Sigmoid colon (tissue), 7 donors: ENCODE results near the gene C1orf21. TPM values are rescaled to one million over a fixed set of nuclear protein-coding genes. Genes with fewer than 3 reads are reported as not detected.
A peak's percentile ranks its signal among the peaks of the same experiment; 100 is the strongest.

Source experiments
- DNase-seq: peaks from one replicate; pipeline ENCODE4 v3.0.0-alpha.2; 2019
- H3K27ac ChIP-seq, 4 donors: fragments of 200-600 bp; sonication (generic); one replicate each; pipeline ENCODE4 v1.5.1; 2016 to 2019; ENCODE audit warnings: mild to moderate bottlenecking in 1 of 4
- H3K27me3 ChIP-seq, 3 donors: fragments of 200-600 bp; sonication (generic); one replicate each; pipeline ENCODE4 v1.5.1; 2019; ENCODE audit warnings: mild to moderate bottlenecking in 1 of 3
- H3K36me3 ChIP-seq, 4 donors: fragments of 200-600 bp; sonication (generic); one replicate each; pipeline ENCODE4 v1.5.1; 2016 to 2019
- H3K4me1 ChIP-seq, 4 donors: fragments of 200-600 bp; sonication (generic); one replicate each; pipeline ENCODE4 v1.5.1; 2017 to 2019
- H3K4me3 ChIP-seq, 4 donors: fragments of 200-600 bp; sonication (generic); one replicate each; pipeline ENCODE4 v1.5.1; 2017 to 2019; ENCODE audit warnings: mild to moderate bottlenecking in 2 of 4, moderate library complexity in 1 of 4
- H3K9me3 ChIP-seq, 4 donors: fragments of 200-600 bp in 3 of 4; sonication (generic) in 3 of 4; one replicate each; pipeline versions ENCODE4 v1.5.1 to v1.6.1; 2013 to 2019
- EP300 ChIP-seq, 4 donors: sonication (generic); formaldehyde crosslinking; IDR thresholded peaks; one replicate each; pipeline ENCODE4 v1.6.1; 2017; ENCODE audit warnings: antibody characterized with exemption in 4 of 4
- POLR2A ChIP-seq, 2 donors: fragments of 450-650 bp; IDR thresholded peaks; one replicate each; pipeline ENCODE4 v1.6.1; 2016; ENCODE audit warnings: antibody characterized with exemption in 2 of 2, mild to moderate bottlenecking in 2 of 2, moderate library complexity in 2 of 2
- POLR2AphosphoS5 ChIP-seq, 4 donors: sonication (generic); formaldehyde crosslinking; IDR thresholded peaks; one replicate each; pipeline ENCODE4 v1.6.1; 2017; ENCODE audit warnings: antibody characterized with exemption in 4 of 4
- WGBS, 2 donors: extraction: QIAGEN DNeasy Blood & Tissue Kit; methylation state at CpG; one replicate each; pipeline ENCODE4 v1.1.7; 2013; 5-methylcytosine and 5-hydroxymethylcytosine counted together
- intact Hi-C: fragments of 100-400 bp; cut with DNase I; formaldehyde crosslinking; loops from one replicate; pipeline ENCODE4 v1.15.1; 2023
- polyA plus RNA-seq, 3 donors: library from polyadenylated mRNA; stranded (reverse); fragments of 200-250 nt; gene quantifications; one replicate each; pipeline ENCODE4 v1.2.3, GENCODE V29; 2013
- total RNA-seq, 4 donors: library from RNA; depleted of rRNA; stranded (reverse); fragments of >200 nt; gene quantifications; one replicate each; pipeline ENCODE4 v1.1.0, GENCODE V29; 2016
- TF ChIP-seq, protein P1 (sequence below), 4 experiments: fragments of 450-650 bp in 3 of 4; fragments of 200-600 bp in 1 of 4; IDR thresholded peaks; one replicate each; pipeline ENCODE4 v1.5.1; 2016 to 2019; ENCODE audit warnings: antibody characterized with exemption in 4 of 4, mild to moderate bottlenecking in 3 of 4, moderate library complexity in 2 of 4
- donor health status: healthy with polysubstance abuse.
- donor health status: Bipolar disorder and iron deficiency.
- donor health status: healthy.

The C1orf21 gene
- total and polyA plus RNA-seq, 7 donors: 39.5 to 109 (median 80.0) TPM

DNA sequence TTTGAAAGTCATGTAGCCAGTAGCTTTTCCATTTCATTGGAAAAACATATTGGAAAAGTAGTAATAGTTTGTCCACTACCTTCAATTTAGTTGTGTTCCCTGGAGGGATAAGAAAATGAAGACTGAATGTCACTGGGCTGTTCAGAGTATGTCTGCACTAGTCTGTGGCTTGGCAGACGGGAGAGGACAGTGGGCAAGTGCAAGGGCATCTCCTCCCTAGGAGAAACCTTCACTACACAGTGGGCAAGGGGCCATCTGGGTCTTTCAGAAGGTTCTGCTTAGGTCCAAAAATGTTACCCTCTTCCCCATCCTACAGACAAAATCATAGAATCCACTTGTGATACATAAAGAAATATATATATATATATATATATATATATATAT is 118.1 kb downstream of the C1orf21 start:
- Histone ChIP-seq H3K4me1 (peaks cover 0 to 40% (median 34%) of the 10 kb centered on the region in 4 donors), H3K27ac (no peak overlapping the region)
- WGBS, 2 donors: 87 to 100% methylated on average over 1 of the region's 1 CpG

GRCh38 chr1:184506481-184506880 is 119.7 kb downstream of the C1orf21 start:
- no peak overlapping the region for H3K4me3 ChIP-seq
- no peak for DNase-seq
- peaks cover 0 to 40% (median 34%) of the 10 kb centered on the region in 4 donors for H3K4me1 ChIP-seq
- H3K27me3 ChIP-seq: no peaks in the 10 kb centered on the region
- no peak overlapping the region for H3K27ac ChIP-seq
- WGBS, 2 donors: 85 to 92% methylated on average over 3 of the region's 3 CpGs
- TF ChIP-seq POLR2A (IDR thresholded peaks at IDR 0.05): no peak
- H3K9me3 ChIP-seq: no peaks in the 10 kb centered on the region
- H3K36me3 ChIP-seq: no peaks in the 10 kb centered on the region
- intact Hi-C loops: no loop called here

More for the DNA sequence above, 118.1 kb downstream of the C1orf21 start:
- intact Hi-C loops: no loop called here
- no peak overlapping the region for H3K4me3 ChIP-seq
- H3K36me3 ChIP-seq: no peaks in the 10 kb centered on the region
- DNase-seq: no peak
- no peaks in the 10 kb centered on the region for H3K9me3 ChIP-seq
- H3K27me3 ChIP-seq: no peaks in the 10 kb centered on the region
- no peak for TF ChIP-seq POLR2AphosphoS5 (IDR thresholded peaks at IDR 0.05)
- no peak for TF ChIP-seq POLR2A (IDR thresholded peaks at IDR 0.05)
- no peak for TF ChIP-seq EP300 (IDR thresholded peaks at IDR 0.05)
- TF ChIP-seq, protein P1, sequence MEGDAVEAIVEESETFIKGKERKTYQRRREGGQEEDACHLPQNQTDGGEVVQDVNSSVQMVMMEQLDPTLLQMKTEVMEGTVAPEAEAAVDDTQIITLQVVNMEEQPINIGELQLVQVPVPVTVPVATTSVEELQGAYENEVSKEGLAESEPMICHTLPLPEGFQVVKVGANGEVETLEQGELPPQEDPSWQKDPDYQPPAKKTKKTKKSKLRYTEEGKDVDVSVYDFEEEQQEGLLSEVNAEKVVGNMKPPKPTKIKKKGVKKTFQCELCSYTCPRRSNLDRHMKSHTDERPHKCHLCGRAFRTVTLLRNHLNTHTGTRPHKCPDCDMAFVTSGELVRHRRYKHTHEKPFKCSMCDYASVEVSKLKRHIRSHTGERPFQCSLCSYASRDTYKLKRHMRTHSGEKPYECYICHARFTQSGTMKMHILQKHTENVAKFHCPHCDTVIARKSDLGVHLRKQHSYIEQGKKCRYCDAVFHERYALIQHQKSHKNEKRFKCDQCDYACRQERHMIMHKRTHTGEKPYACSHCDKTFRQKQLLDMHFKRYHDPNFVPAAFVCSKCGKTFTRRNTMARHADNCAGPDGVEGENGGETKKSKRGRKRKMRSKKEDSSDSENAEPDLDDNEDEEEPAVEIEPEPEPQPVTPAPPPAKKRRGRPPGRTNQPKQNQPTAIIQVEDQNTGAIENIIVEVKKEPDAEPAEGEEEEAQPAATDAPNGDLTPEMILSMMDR (IDR thresholded peaks at IDR 0.05): no peak

DNA sequence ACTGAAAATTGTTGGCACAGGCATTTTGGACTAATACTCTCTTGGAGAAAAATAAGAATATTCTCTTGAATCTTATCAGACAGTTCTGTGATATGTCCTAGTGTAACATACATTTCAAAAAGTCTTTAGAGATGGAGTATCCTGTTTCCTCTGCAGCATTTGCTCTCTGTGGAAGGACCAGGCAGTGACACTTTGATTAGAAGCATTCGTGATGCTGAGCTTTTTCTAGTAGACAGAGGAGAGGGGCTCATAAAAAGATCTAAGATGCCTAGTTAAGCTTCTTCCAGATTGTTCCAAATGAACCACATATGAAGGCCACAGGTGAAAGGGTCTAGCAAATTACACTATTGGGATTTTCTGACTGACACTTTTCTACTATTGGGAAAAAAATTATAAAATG is 120.3 kb downstream of the C1orf21 start:
- Histone ChIP-seq H3K36me3 (no peaks in the 10 kb centered on the region), H3K4me1 (peaks cover 0 to 40% (median 34%) of the 10 kb centered on the region in 4 donors), H3K4me3 (no peak overlapping the region), H3K27me3 (no peaks in the 10 kb centered on the region), H3K9me3 (no peaks in the 10 kb centered on the region), H3K27ac (peak overlapping the region in 3 of 4 donors; percentile 50 to 56 (median 52))
- WGBS, 2 donors: 39 to 56% methylated on average over 1 of the region's 1 CpG
- DNase-seq: no peak
- TF ChIP-seq POLR2AphosphoS5 (IDR thresholded peaks at IDR 0.05) (no peak), POLR2A (IDR thresholded peaks at IDR 0.05) (no peak), EP300 (IDR thresholded peaks at IDR 0.05) (no peak)
- TF ChIP-seq, protein P1 (IDR thresholded peaks at IDR 0.05): no peak
- intact Hi-C loops: no loop called here

- peak overlapping the region in 3 of 4 donors; percentile 50 to 56 (median 52) for H3K27ac ChIP-seq
- H3K27me3 ChIP-seq: no peaks in the 10 kb centered on the region
- H3K9me3 ChIP-seq: no peaks in the 10 kb centered on the region
- TF ChIP-seq POLR2A (IDR thresholded peaks at IDR 0.05) (no peak), POLR2AphosphoS5 (IDR thresholded peaks at IDR 0.05) (peak in 1 of 4 donors; percentile 57), EP300 (IDR thresholded peaks at IDR 0.05) (no peak)
- TF ChIP-seq, protein P1 (IDR thresholded peaks at IDR 0.05): no peak
- no peak overlapping the region for H3K4me3 ChIP-seq
- WGBS, 2 donors: 1 to 10% methylated on average over 1 of the region's 1 CpG
- intact Hi-C loops: no loop called here
- DNase-seq: no peak
- H3K36me3 ChIP-seq: no peaks in the 10 kb centered on the region
- H3K4me1 ChIP-seq: peaks cover 0 to 40% (median 34%) of the 10 kb centered on the region in 4 donors
Observed at GRCh38 chr1:184507604-184508280, 120.9 kb downstream of the C1orf21 start.

- TF ChIP-seq POLR2AphosphoS5 (IDR thresholded peaks at IDR 0.05) (no peak), POLR2A (IDR thresholded peaks at IDR 0.05) (no peak), EP300 (IDR thresholded peaks at IDR 0.05) (no peak)
- TF ChIP-seq, protein P1 (IDR thresholded peaks at IDR 0.05): no peak
- H3K27ac ChIP-seq: peak overlapping the region in 1 of 4 donors; percentile 56
- peaks cover 0 to 37% (median 32%) of the 10 kb centered on the region in 4 donors for H3K4me1 ChIP-seq
- DNase-seq: no peak
- H3K9me3 ChIP-seq: no peaks in the 10 kb centered on the region
- no peaks in the 10 kb centered on the region for H3K27me3 ChIP-seq
- H3K36me3 ChIP-seq: no peaks in the 10 kb centered on the region
- WGBS, 2 donors: 92 to 94% methylated on average over 2 of the region's 2 CpGs
- no peak overlapping the region for H3K4me3 ChIP-seq
- intact Hi-C loops: no loop called here
Observed at GRCh38 chr1:184509105-184509504, 122.3 kb downstream of the C1orf21 start.
